T-cell (primary cell): Measurements from ENCODE around the gene DEAF1. TPM values are rescaled to one million over a fixed set of nuclear protein-coding genes. Genes with fewer than 3 reads are reported as not detected.

Source experiments
- ATAC-seq, 4 experiments: fragments of 200-7000 bp in 3 of 4; fragments of 150-1000 bp in 1 of 4; cut with Tn5 transposase; replicated peaks in 1 of 4; 1 replicate in 3 of 4; 2 replicates in 1 of 4; pipeline ENCODE4 v1.10.0; 2021; ENCODE audit warnings: moderate library complexity in 3 of 4, mild to moderate bottlenecking in 2 of 4, moderate number of reproducible peaks in 1 of 4
- CTCF ChIA-PET, 2 donors: fragments of 300-600 bp; sonication (Branson Sonifier 250); formaldehyde crosslinking; loops; one replicate each; lab custom pipeline; 2022; ENCODE audit warnings: antibody characterized with exemption in 2 of 2; lab: Charles Lee
- POLR2A ChIA-PET, 2 donors: fragments of 300-600 bp; sonication (Branson Sonifier 250); formaldehyde crosslinking; loops; one replicate each; lab custom pipeline; 2022; ENCODE audit warnings: antibody characterized with exemption in 2 of 2; lab: Charles Lee
- DNase-seq, 35 experiments: peaks; one replicate each; pipeline versions ENCODE4 v3.0.0 to v3.0.0-alpha.2; 2013 to 2023
- H3K27ac ChIP-seq: one replicate; pipeline ENCODE4 v1.5.1; 2013; ENCODE audit warnings: low read length
- H3K27me3 ChIP-seq, 2 experiments: replicated peaks in 1 of 2; 1 replicate in 1 of 2; 2 replicates in 1 of 2; pipeline versions ENCODE4 v1.6.1 to v1.7.0; 2013; ENCODE audit warnings: low read length in 1 of 2, mixed read lengths in 1 of 2; ENCODE audit not compliant: control insufficient read depth in 2 of 2, insufficient read depth in 2 of 2; ENCODE audit errors: extremely low read depth in 1 of 2
- H3K36me3 ChIP-seq, 2 donors: 1 replicate in 1 of 2; 2 replicates in 1 of 2; pipeline versions ENCODE4 v1.6.1 to v1.7.0; 2013; ENCODE audit warnings: low read length in 1 of 2; ENCODE audit not compliant: control insufficient read depth in 2 of 2, insufficient read depth in 1 of 2; ENCODE audit errors: extremely low read depth in 1 of 2
- H3K4me1 ChIP-seq, 2 experiments: 1 replicate in 1 of 2; 2 replicates in 1 of 2; pipeline versions ENCODE4 v1.6.1 to v1.7.0; 2013; ENCODE audit warnings: low read length in 2 of 2, mixed read lengths in 1 of 2; ENCODE audit not compliant: insufficient read depth in 2 of 2, control insufficient read depth in 1 of 2; ENCODE audit errors: extremely low read depth in 1 of 2
- H3K4me3 ChIP-seq, 2 donors: 1 replicate in 1 of 2; 2 replicates in 1 of 2; pipeline versions ENCODE4 v1.5.1 to v1.7.0; 2013; ENCODE audit warnings: mild to moderate bottlenecking in 2 of 2, low read length in 1 of 2, moderate library complexity in 1 of 2; ENCODE audit not compliant: control insufficient read depth in 1 of 2; ENCODE audit errors: extremely low read depth in 1 of 2
- H3K9me3 ChIP-seq: 2 replicates; pipeline ENCODE4 v1.7.0; 2013
- H3K27ac Mint-ChIP-seq, 2 donors: one replicate each; pipeline ENCODE4 v1.8.0; 2020 to 2021; ENCODE audit warnings: mild to moderate bottlenecking in 2 of 2, mixed read lengths in 2 of 2
- H3K27me3 Mint-ChIP-seq, 2 donors: one replicate each; pipeline ENCODE4 v1.8.0; 2021 to 2022; ENCODE audit warnings: mixed read lengths in 2 of 2
- H3K36me3 Mint-ChIP-seq: one replicate; pipeline ENCODE4 v1.8.0; 2021; ENCODE audit warnings: mixed read lengths
- H3K4me1 Mint-ChIP-seq, 3 donors: one replicate each; pipeline ENCODE4 v1.8.0; 2020 to 2022; ENCODE audit warnings: mixed read lengths in 3 of 3, mild to moderate bottlenecking in 1 of 3
- H3K4me3 Mint-ChIP-seq, 3 donors: one replicate each; pipeline ENCODE4 v1.8.0; 2020 to 2022; ENCODE audit warnings: mild to moderate bottlenecking in 3 of 3, mixed read lengths in 3 of 3, moderate library complexity in 3 of 3
- H3K9me3 Mint-ChIP-seq, 3 donors: one replicate each; pipeline ENCODE4 v1.8.0; 2020 to 2022; ENCODE audit warnings: mixed read lengths in 3 of 3
- WGBS: methylation state at CpG from one replicate; pipeline ENCODE4 v1.1.5; 2013; ENCODE audit warnings: missing lambda C conversion rate; ENCODE audit not compliant: insufficient coverage; 5-methylcytosine and 5-hydroxymethylcytosine counted together
- total RNA-seq, 35 experiments: library from RNA in 6 of 35; stranded (reverse) in 6 of 35; fragments of 120-200 nt in 1 of 35; gene quantifications; one replicate each; pipeline versions ENCODE4 v1.2.1 to v1.2.4 and lab custom pipeline; 2013 to 2026

Gene DEAF1
- total RNA-seq, 5 donors from 2014 or later (not counting 1 experiment from before 2014, with no cell fraction given) = 55.8 to 121 (median 57.3) TPM

DNA sequence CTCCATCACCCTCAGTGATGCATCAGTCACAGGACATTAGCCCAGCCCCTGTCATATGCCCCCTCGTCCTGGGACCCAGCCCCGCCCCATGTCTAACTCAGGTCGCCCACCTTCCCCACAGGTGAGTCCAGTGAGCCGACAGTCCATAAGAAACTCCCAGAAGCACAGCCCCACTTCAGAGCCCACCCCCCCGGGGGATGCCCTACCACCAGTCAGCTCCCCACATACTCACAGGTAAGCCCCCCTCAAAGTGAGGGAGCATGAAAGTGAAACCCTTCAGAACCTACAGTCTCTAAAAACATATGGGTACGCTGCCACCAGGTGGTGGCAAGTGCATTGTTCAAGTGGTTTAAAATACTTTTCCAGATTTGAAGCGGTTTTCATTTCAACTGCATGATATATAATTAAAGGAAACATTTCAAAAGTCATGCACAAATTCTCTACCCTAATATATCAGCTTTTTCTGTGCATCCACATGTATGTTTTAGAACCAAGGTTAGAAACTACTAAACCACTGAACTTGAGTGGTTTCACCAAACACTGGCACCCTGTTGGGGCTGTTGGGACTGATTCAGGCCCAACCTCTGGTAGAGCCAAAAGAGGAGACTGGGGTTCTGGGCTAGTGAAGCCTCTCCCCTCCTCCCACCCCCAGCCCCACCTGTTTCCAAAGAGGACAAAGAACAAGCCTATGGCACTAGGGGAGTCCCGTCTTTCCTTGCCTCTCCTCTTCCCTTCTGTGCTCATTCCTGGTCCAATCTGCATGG lies 28.3 kb upstream of the DEAF1 start:
- no peaks in the 10 kb centered on the region for H3K36me3 Mint-ChIP-seq
- CTCF ChIA-PET = interaction anchor here (0.6 to 1.2 kb wide), 3 partner anchors 10 to 56 kb away, joined by 3 to 4 read pairs (median 3); partner anchors contain the start of gene TMEM80 (in 1 of the 2)
- POLR2A ChIA-PET = interaction anchor here in 1 of 2 donors (0.6 kb wide), 1 partner anchor 63 kb away, joined by 5 read pairs; no protein-coding TSS in a partner anchor
- peaks cover 6 to 28% (median 16%) of the 10 kb centered on the region in 3 donors for H3K4me1 Mint-ChIP-seq
- peak overlapping the region in 1 of 2 donors; percentile 67 for H3K27ac Mint-ChIP-seq
- H3K27me3 ChIP-seq = peaks cover 0 to 65% of the 10 kb centered on the region in 2 experiments
- H3K27ac ChIP-seq = no peak overlapping the region
- peak in 3 of 4 experiments; percentile 15 to 64 (median 29) for ATAC-seq
- peak overlapping the region; percentile 60 to 89 (median 65) for H3K4me3 Mint-ChIP-seq
- 44% methylated on average over 3 of the region's 8 CpGs for WGBS
- peak in 25 of 35 experiments; percentile 32 to 79 (median 47) for DNase-seq
- H3K36me3 ChIP-seq = no peaks in the 10 kb centered on the region
- peaks cover 11 to 14% of the 10 kb centered on the region in 2 donors for H3K27me3 Mint-ChIP-seq
- peaks cover 13 to 61% of the 10 kb centered on the region in 2 experiments for H3K4me1 ChIP-seq
- H3K9me3 Mint-ChIP-seq = no peaks in the 10 kb centered on the region
- no peak overlapping the region for H3K4me3 ChIP-seq
- H3K9me3 ChIP-seq = no peaks in the 10 kb centered on the region

DNA sequence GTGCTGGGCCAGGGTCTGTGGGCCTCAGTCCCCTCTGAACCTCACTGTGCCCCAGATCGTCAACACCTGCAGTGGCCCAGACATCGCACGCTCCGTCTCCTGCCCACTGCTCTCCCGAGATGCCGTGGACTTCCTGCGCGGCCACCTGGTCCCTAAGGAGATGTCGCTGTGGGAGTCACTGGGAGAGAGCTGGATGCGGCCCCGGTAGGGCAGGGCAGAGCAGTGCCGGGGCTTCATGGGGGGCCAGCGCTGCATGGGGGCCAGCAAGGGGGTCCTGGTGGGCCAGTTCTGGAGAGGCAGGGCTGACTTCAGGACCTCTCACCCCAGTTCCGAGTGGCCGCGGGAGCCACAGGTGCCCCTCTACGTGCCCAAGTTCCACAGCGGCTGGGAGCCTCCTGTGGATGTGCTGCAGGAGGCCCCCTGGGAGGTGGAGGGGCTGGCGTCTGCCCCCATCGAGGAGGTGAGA lies 27.4 kb upstream of the DEAF1 start:
- Mint-ChIP-seq H3K27ac (no peak overlapping the region), H3K4me1 (peaks cover 6 to 28% (median 16%) of the 10 kb centered on the region in 3 donors), H3K4me3 (peak overlapping the region in 1 of 3 donors; percentile 77), H3K36me3 (no peaks in the 10 kb centered on the region), H3K27me3 (peaks cover 11 to 14% of the 10 kb centered on the region in 2 donors), H3K9me3 (no peaks in the 10 kb centered on the region)
- peaks cover 0 to 58% of the 10 kb centered on the region in 2 experiments for H3K27me3 ChIP-seq
- whole genome bisulfite sequencing = 69% methylated on average over 16 of the region's 20 CpGs
- H3K27ac ChIP-seq = no peak overlapping the region
- POLR2A ChIA-PET = interaction anchor here in 1 of 2 donors (0.6 to 0.7 kb wide), 2 partner anchors 27 to 62 kb away, joined by 5 to 6 read pairs; partner anchors contain the start of gene TMEM80
- no peak for DNase-seq
- CTCF ChIA-PET = interaction anchor here (0.6 to 1.3 kb wide), 7 partner anchors 27 to 266 kb away, joined by 3 to 5 read pairs (median 3); partner anchors contain the start of gene TMEM80 (in 1 of the 2)
- no peaks in the 10 kb centered on the region for H3K36me3 ChIP-seq
- ATAC-seq = no peak
- no peak overlapping the region for H3K4me3 ChIP-seq
- H3K4me1 ChIP-seq = peaks cover 9 to 52% of the 10 kb centered on the region in 2 experiments
- H3K9me3 ChIP-seq = no peaks in the 10 kb centered on the region

DNA sequence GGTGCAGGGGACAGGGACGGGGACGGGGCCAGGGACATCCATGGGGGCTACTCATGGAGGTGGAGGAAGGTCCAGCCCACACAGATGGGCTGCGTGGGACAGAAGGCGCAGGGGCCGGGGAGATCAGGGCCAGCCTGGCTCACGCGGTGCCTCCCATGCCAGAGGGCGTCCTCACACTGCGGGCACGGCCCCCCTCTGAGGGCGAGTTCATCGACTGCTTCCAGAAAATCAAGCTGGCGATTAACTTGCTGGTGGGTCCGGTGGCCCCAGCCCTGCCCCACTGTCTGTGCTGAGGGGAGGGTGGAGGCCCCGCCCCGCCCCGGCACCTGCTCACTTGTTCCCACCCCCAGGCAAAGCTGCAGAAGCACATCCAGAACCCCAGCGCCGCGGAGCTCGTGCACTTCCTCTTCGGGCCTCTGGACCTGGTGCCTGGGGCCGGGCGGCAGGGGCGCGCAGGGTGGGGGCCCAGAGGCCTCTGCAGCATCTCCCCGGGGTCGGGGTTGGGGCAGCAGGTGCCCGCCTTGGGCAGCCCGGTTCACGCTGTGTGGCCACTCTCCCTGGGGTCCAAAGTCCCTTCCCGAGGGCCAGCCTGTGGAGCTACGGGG lies 26.8 kb upstream of the DEAF1 start:
- Mint-ChIP-seq H3K4me3 (peak overlapping the region in 2 of 3 donors; percentile 55 to 77), H3K27me3 (peaks cover 11 to 14% of the 10 kb centered on the region in 2 donors), H3K9me3 (no peaks in the 10 kb centered on the region), H3K36me3 (no peaks in the 10 kb centered on the region), H3K4me1 (peaks cover 6 to 26% (median 16%) of the 10 kb centered on the region in 3 donors), H3K27ac (no peak overlapping the region)
- H3K4me1 ChIP-seq = peaks cover 9 to 47% of the 10 kb centered on the region in 2 experiments
- H3K27me3 ChIP-seq = peaks cover 0 to 59% of the 10 kb centered on the region in 2 experiments
- H3K27ac ChIP-seq = no peak overlapping the region
- peak; percentile 44 to 59 (median 52) for ATAC-seq
- H3K9me3 ChIP-seq = no peaks in the 10 kb centered on the region
- H3K4me3 ChIP-seq = peak overlapping the region in 1 of 2 donors; percentile 6
- POLR2A ChIA-PET = interaction anchor here in 1 of 2 donors (0.6 to 0.7 kb wide), 2 partner anchors 26 to 75 kb away, joined by 3 to 6 read pairs; partner anchors contain the start of gene TMEM80
- CTCF ChIA-PET = interaction anchor here (0.6 to 1.3 kb wide), 7 partner anchors 26 to 266 kb away, joined by 3 to 5 read pairs (median 3); partner anchors contain the start of gene TMEM80 (in 1 of the 2)
- WGBS = 4% methylated on average over 26 of the region's 33 CpGs
- DNase-seq = peak in 32 of 35 experiments; percentile 33 to 77 (median 56)
- no peaks in the 10 kb centered on the region for H3K36me3 ChIP-seq

DNA sequence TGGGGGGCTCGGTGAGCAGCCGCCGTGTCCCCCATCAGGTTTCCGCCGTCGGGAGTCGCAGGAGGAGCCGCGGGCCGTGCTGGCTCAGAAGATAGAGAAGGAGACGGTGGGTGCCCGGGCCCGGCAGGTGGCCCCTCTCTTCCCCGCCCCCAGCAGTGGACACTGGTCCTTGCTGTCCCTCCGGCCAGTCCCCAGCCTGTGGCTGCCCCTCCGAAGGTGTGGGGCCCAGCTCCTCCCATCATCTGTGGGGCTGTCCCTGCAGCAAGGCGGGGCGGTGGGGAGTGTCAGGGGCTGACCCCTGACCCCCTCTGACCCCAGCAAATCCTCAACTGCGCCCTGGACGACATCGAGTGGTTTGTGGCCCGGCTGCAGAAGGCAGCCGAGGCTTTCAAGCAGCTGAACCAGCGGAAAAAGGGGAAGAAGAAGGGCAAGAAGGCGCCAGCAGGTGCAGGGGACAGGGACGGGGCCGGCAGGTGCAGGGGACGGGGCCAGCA lies 26.3 kb upstream of the DEAF1 start:
- Histone ChIP-seq H3K27ac (no peak overlapping the region), H3K9me3 (no peaks in the 10 kb centered on the region), H3K36me3 (no peaks in the 10 kb centered on the region), H3K4me3 (peak overlapping the region; percentile 11 to 23), H3K27me3 (peaks cover 0 to 59% of the 10 kb centered on the region in 2 experiments), H3K4me1 (peaks cover 8 to 41% of the 10 kb centered on the region in 2 experiments)
- ATAC-seq (peak in 3 of 4 experiments; percentile 2 to 3 (median 3)), DNase-seq (no peak)
- Mint-ChIP-seq H3K4me3 (peak overlapping the region; percentile 55 to 77 (median 59)), H3K27ac (no peak overlapping the region), H3K4me1 (peaks cover 6 to 24% (median 13%) of the 10 kb centered on the region in 3 donors), H3K9me3 (peaks cover 0 to 3% (median 0%) of the 10 kb centered on the region in 3 donors), H3K27me3 (peaks cover 11 to 14% of the 10 kb centered on the region in 2 donors), H3K36me3 (no peaks in the 10 kb centered on the region)
- ChIA-PET CTCF (interaction anchor here in 1 of 2 donors (1.0 to 1.3 kb wide), 3 partner anchors 26 to 185 kb away, joined by 3 to 4 read pairs (median 3); partner anchors contain the start of gene TMEM80), POLR2A (interaction anchor here in 1 of 2 donors (0.6 kb wide), 1 partner anchor 75 kb away, joined by 3 read pairs; no protein-coding TSS in a partner anchor)
- WGBS = 10% methylated on average over 24 of the region's 28 CpGs

DNA sequence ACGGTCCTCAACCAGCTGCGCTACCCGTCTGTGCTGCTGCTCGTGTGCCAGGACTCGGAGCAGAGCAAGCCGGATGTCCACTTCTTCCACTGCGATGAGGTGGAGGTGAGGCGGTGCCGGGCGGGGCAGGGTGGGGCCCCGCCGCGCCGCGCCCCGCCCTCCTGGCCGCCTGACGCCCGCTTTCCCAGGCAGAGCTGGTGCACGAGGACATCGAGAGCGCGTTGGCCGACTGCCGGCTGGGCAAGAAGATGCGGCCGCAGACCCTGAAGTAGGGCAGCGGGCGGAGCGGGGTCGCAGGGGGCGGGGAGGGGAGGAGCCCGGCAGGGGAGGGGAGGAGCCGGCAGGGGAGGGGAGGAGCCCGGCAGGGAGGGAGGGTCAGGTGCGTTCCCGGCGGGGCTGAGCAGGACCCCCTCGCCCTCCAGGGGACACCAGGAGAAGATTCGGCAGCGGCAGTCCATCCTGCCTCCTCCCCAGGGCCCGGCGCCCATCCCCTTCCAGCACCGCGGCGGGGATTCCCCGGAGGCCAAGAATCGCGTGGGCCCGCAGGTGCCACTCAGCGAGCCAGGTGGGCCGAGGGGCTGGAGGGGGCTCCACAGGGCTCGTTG lies 25.7 kb upstream of the DEAF1 start:
- Mint-ChIP-seq H3K27ac (no peak overlapping the region), H3K36me3 (no peaks in the 10 kb centered on the region), H3K27me3 (peaks cover 11 to 14% of the 10 kb centered on the region in 2 donors), H3K4me3 (peak overlapping the region in 2 of 3 donors; percentile 56 to 77), H3K4me1 (peaks cover 6 to 24% (median 13%) of the 10 kb centered on the region in 3 donors), H3K9me3 (peaks cover 0 to 3% (median 0%) of the 10 kb centered on the region in 3 donors)
- Histone ChIP-seq H3K27ac (no peak overlapping the region), H3K9me3 (no peaks in the 10 kb centered on the region), H3K4me3 (peak overlapping the region in 1 of 2 donors; percentile 11), H3K27me3 (peaks cover 0 to 59% of the 10 kb centered on the region in 2 experiments), H3K4me1 (peaks cover 8 to 36% of the 10 kb centered on the region in 2 experiments), H3K36me3 (no peaks in the 10 kb centered on the region)
- peak in 3 of 4 experiments; percentile 21 to 69 (median 37) for ATAC-seq
- DNase-seq = peak in 10 of 35 experiments; percentile 13 to 59 (median 42)
- CTCF ChIA-PET = no interaction called here
- 4% methylated on average over 35 of the region's 53 CpGs for WGBS
- POLR2A ChIA-PET = no interaction called here
